Right lobe of liver (tissue), 6 donors: ENCODE data around the gene ARMC9. TPM values are rescaled to one million over a fixed set of nuclear protein-coding genes. Genes with fewer than 3 reads are reported as not detected.

Source experiments
- ATAC-seq, 4 donors: fragments of 200-7000 bp; cut with Tn5 transposase; one replicate each; pipeline ENCODE4 v1.9.1; 2020; ENCODE audit warnings: mild to moderate bottlenecking in 4 of 4, moderate library complexity in 4 of 4
- DNase-seq, 3 donors: peaks; one replicate each; pipeline ENCODE4 v3.0.0-alpha.2; 2020
- H3K27ac ChIP-seq, 3 donors: fragments of 200-600 bp; one replicate each; pipeline ENCODE4 v1.8.0; 2022
- H3K27me3 ChIP-seq, 2 donors: fragments of 200-600 bp; one replicate each; pipeline ENCODE4 v1.8.0; 2022
- H3K36me3 ChIP-seq, 4 donors: fragments of 200-600 bp; sonication (generic) in 1 of 4; one replicate each; pipeline versions ENCODE4 v1.5.1 to v1.8.0; 2017 to 2022; ENCODE audit warnings: control low read depth in 1 of 4
- H3K4me1 ChIP-seq, 4 donors: fragments of 200-600 bp; sonication (generic) in 1 of 4; one replicate each; pipeline versions ENCODE4 v1.5.1 to v1.8.0; 2017 to 2022; ENCODE audit warnings: control low read depth in 1 of 4
- H3K4me3 ChIP-seq, 3 donors: fragments of 200-600 bp; one replicate each; pipeline ENCODE4 v1.8.0; 2022
- H3K9me3 ChIP-seq, 4 donors: fragments of 200-600 bp; sonication (generic) in 1 of 4; one replicate each; pipeline versions ENCODE4 v1.5.1 to v1.8.0; 2017 to 2022; ENCODE audit warnings: control low read depth in 1 of 4
- POLR2A ChIP-seq: fragments of 450-650 bp; IDR thresholded peaks from one replicate; pipeline ENCODE4 v1.6.1; 2017; ENCODE audit warnings: antibody characterized with exemption, mild to moderate bottlenecking
- WGBS: methylation state at CpG from one replicate; pipeline ENCODE4 v1.1.6; 2018; ENCODE audit warnings: low coverage, low lambda C conversion rate; ENCODE audit not compliant: insufficient coverage; ENCODE audit errors: missing lambda C conversion rate; 5-methylcytosine and 5-hydroxymethylcytosine counted together
- intact Hi-C, 2 donors: fragments of 100-400 bp; cut with DNase I; formaldehyde crosslinking; loops; one replicate each; pipeline versions ENCODE4 v1.11.2 to v1.14.1; 2022
- total RNA-seq, 6 experiments: library from RNA; depleted of rRNA in 2 of 6; stranded (reverse); fragments of >200 nt in 2 of 6; fragmentation: NEBNext Ultra II Directional in 3 of 6; extraction: Animal tissue kit (Norgen Biotek cat#: 25700) in 3 of 6; gene quantifications; one replicate each; pipeline versions ENCODE4 v1.1.0 to v1.2.4, GENCODE V29; 2016 to 2023
- TF ChIP-seq, protein P1 (sequence below), 4 donors: fragments of 200-600 bp in 3 of 4; fragments of 450-650 bp in 1 of 4; IDR thresholded peaks; one replicate each; pipeline versions ENCODE4 v1.5.1 to v1.8.0; 2016 to 2022; ENCODE audit warnings: antibody characterized with exemption in 4 of 4, mild to moderate bottlenecking in 2 of 4
- donor health status: DM: no; HTN: yes; CAD: no.
- donor health status: DM: no; HTN: no; CAD: no.
- donor health status: DM: no; HTN: no; CAD: no.
- donor health status: DM: no; HTN: yes; CAD: no.
- donor health status: DM: no; HTN: yes; CAD: no.

Gene ARMC9
- total RNA-seq, 6 experiments from 2014 or later: 1.5 to 7.7 (median 2.4) TPM

DNA sequence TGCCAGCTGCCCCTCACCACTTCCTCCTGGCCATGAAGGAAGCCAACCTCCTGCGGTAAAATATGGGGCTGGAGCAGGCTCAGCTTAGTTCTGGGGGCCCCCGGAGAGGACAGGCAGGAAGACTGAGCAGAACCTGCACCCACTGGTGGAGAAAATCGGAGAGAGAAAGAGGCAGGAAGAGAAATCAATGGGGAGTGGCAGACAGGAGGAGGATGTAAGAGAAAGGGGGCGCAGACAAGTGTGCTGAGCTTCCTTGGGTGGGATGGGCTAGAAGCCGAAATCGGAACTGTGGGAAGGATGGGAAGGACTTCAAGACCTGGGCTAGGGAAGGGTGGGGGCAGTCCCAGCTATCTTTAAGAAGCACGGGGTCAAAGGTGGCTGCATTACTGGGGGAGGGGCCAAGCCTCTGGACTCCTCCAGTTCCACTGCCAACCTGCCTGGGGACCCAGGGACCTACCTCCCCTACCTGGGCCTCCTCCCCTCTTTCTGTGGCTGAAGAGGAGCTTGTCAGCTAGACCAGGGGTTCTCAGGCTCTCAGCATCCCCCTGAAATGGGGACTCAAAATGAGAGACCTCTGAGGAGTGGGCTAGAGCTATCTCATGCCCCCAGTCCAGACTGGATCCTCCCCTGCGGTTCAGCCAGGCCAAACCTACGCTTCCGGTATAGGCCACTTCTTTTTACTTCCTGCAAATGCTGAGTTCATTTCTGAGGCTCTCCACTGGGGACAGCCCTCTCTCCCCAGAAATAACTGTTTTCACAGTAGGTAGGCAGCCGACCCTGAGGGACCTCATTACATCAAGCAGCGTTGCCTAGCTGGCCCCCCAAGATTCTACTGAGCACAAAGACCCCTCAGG is 163.5 kb downstream of the ARMC9 start:
- Histone ChIP-seq H3K36me3 (no peaks in the 10 kb centered on the region), H3K27me3 (no peaks in the 10 kb centered on the region), H3K4me1 (no peaks in the 10 kb centered on the region), H3K27ac (peak overlapping the region in 2 of 3 donors; percentile 22 to 51), H3K9me3 (no peaks in the 10 kb centered on the region), H3K4me3 (no peak overlapping the region)
- ATAC-seq (peak; percentile 42 to 65 (median 48)), DNase-seq (no peak)
- WGBS: 67% methylated on average over 10 of the region's 12 CpGs
- TF ChIP-seq POLR2A: no peak
- TF ChIP-seq, protein P1, sequence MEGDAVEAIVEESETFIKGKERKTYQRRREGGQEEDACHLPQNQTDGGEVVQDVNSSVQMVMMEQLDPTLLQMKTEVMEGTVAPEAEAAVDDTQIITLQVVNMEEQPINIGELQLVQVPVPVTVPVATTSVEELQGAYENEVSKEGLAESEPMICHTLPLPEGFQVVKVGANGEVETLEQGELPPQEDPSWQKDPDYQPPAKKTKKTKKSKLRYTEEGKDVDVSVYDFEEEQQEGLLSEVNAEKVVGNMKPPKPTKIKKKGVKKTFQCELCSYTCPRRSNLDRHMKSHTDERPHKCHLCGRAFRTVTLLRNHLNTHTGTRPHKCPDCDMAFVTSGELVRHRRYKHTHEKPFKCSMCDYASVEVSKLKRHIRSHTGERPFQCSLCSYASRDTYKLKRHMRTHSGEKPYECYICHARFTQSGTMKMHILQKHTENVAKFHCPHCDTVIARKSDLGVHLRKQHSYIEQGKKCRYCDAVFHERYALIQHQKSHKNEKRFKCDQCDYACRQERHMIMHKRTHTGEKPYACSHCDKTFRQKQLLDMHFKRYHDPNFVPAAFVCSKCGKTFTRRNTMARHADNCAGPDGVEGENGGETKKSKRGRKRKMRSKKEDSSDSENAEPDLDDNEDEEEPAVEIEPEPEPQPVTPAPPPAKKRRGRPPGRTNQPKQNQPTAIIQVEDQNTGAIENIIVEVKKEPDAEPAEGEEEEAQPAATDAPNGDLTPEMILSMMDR (IDR thresholded peaks at IDR 0.05): no peak
- intact Hi-C loops: no loop called here

DNA sequence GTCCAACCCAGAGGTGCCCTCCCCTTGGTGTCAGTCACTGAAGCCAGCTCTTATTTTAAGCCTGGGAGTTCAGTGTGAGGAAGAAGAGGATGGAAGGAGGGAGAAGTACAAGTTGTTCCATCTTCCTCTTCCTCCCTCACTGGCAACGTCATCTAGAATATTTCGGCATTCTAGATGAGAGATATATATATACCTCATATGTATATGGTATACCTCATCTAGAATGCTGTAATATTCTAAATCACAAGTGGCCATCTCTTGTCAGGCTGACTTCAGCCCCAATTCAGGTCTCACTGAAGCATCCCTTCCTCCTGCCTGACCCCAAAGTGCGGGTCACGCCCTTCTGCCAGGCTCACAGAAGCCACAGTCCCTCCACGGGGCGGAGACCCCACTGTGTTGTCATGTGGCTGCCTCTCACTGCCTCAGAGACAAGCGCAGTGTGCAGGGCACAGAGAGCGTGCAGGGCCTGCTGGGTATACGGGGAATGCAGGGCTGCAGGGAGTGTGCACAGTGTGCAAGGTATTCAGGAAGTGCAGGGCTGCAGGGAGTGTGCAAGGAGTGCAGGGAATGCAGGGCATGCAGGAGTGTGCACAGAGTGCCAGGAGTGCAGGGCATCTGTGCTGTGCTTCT is 164.2 kb downstream of the ARMC9 start:
- H3K4me3 ChIP-seq: no peak overlapping the region
- H3K9me3 ChIP-seq: no peaks in the 10 kb centered on the region
- DNase-seq: peak in 1 of 3 donors; percentile 56
- H3K27ac ChIP-seq: no peak overlapping the region
- no peaks in the 10 kb centered on the region for H3K4me1 ChIP-seq
- no peaks in the 10 kb centered on the region for H3K36me3 ChIP-seq
- TF ChIP-seq, protein P1 (IDR thresholded peaks at IDR 0.05): no peak
- no peak for TF ChIP-seq POLR2A
- 45% methylated on average over 7 of the region's 9 CpGs for WGBS
- H3K27me3 ChIP-seq: no peaks in the 10 kb centered on the region
- intact Hi-C loops: no loop called here
- ATAC-seq: peak; percentile 6 to 30 (median 16)

DNA sequence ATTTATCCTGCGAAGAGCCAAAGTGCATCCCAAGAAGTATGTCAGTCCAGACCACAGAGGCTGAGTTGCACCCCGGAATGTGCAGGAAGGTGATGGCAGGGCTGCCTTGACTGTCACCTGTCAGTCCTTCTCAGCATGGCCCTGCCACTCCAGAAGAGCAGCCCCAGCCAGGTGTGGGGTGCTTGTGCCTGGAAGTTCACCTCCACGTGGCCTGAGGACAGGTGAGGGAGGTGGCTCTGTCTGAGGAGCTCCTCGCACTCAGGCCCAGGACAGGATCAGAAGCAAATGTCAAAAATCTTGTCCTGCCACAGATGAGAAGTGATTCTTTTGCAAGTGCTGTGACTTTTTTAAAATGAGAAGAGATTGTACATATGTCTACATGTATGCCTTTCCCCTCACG is 165.6 kb downstream of the ARMC9 start:
- Histone ChIP-seq H3K4me3 (no peak overlapping the region), H3K27ac (no peak overlapping the region), H3K27me3 (no peaks in the 10 kb centered on the region), H3K36me3 (no peaks in the 10 kb centered on the region), H3K9me3 (no peaks in the 10 kb centered on the region), H3K4me1 (no peaks in the 10 kb centered on the region)
- TF ChIP-seq POLR2A: no peak
- TF ChIP-seq, protein P1 (IDR thresholded peaks at IDR 0.05): no peak
- DNase-seq: peak in 1 of 3 donors; percentile 40
- intact Hi-C loops: no loop called here
- ATAC-seq: no peak
- 87% methylated on average over 3 of the region's 5 CpGs for whole genome bisulfite sequencing

DNA sequence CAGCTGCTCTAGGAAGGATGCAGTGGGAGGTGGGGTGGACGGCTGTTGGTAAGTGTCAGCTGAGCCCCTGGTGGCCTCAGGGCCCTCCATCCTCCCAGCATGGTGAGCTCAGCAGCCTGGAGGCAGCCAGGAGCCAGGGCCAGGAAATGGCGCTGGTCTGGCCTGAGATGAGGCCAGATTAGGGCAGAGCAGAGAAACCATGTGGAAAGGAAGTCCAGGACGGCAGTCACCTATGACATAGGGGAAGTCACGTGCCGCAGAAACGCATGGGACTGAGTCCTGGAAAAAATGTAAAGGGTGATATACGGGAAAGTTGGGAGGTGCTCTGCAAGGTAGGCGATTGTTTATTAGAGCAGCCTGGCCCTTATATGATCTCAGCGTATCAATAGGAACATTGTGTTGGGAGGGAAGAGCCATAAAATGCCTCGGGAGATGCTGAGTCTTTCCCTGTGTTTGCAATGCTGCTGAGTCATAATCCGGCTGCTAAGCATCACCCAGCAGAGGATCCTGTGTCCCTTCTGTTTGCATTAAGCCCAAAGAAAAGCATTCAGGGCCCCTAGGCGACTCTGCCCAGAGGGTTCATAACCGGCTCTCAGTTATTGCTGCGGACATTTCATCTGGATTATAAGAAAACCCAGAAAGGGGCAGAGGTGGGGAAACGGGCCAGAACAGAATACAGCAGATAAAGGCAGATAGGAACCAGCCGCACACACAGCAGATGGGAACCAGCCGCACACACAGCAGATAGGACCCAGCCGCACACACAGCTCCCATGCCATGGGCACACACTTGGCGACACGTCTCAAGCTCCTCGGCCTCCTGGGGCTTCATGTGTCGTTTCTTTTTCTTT is 166.8 kb downstream of the ARMC9 start:
- intact Hi-C loops: no loop called here
- H3K36me3 ChIP-seq: no peaks in the 10 kb centered on the region
- no peak for TF ChIP-seq POLR2A
- TF ChIP-seq, protein P1 (IDR thresholded peaks at IDR 0.05): no peak
- no peaks in the 10 kb centered on the region for H3K9me3 ChIP-seq
- no peaks in the 10 kb centered on the region for H3K4me1 ChIP-seq
- no peaks in the 10 kb centered on the region for H3K27me3 ChIP-seq
- WGBS: 61% methylated on average over 14 of the region's 22 CpGs
- peak in 1 of 3 donors; percentile 54 for DNase-seq
- no peak overlapping the region for H3K27ac ChIP-seq
- peak; percentile 45 to 65 (median 50) for ATAC-seq
- no peak overlapping the region for H3K4me3 ChIP-seq
